ENCODE data around the gene BBLN.

GRCh38 chr9:128182893-128183588, 23.0 kb downstream of the BBLN start:
- TF ChIP-seq CTCF (IDR thresholded peaks at IDR 0.05) (no peak), POLR2A (IDR thresholded peaks at IDR 0.05) (no peak), POLR2AphosphoS5 (IDR thresholded peaks at IDR 0.05) (no peak)
